ENCODE data around the gene TMTC2. TPM values are rescaled to one million over a fixed set of nuclear protein-coding genes. Genes with fewer than 3 reads are reported as not detected.

The TMTC2 gene
- total RNA-seq, 1 donor from 2014 or later = 3.4 TPM

DNA sequence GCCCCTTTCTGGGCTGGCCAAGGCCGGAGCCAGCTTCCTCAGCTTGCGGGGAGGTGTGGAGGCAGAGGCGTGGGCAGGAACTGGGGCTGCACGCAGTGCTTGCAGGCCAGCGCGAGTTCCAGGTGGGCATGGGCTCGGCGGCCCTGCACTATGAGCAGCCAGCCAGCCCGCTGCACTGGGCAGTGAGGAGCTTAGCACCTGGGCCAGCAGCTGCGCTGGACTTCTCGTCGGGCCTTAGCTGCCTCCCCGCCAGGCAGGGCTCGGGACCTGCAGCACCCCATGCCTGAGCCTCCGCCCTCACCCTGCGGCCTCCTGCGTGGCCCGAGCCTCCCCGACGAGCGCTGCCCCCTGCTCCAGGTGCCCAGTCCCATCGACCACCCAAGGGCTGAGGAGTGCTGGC, 42.0 kb downstream of the TMTC2 start:
- H3K9me3 ChIP-seq (replicated peaks) = no peaks in the 10 kb centered on the region
- no peaks in the 10 kb centered on the region for H3K4me1 ChIP-seq
- no peaks in the 10 kb centered on the region for H3K27me3 ChIP-seq (ENCODE audit: low read depth)
- no peak for DNase-seq
- no peak overlapping the region for H3K4me3 ChIP-seq
- H3K27ac ChIP-seq (replicated peaks) = no peak overlapping the region
- intact Hi-C loops (cut with micrococcal nuclease) = no loop called here
- no peaks in the 10 kb centered on the region for H3K36me3 ChIP-seq
- TF ChIP-seq, protein P1, sequence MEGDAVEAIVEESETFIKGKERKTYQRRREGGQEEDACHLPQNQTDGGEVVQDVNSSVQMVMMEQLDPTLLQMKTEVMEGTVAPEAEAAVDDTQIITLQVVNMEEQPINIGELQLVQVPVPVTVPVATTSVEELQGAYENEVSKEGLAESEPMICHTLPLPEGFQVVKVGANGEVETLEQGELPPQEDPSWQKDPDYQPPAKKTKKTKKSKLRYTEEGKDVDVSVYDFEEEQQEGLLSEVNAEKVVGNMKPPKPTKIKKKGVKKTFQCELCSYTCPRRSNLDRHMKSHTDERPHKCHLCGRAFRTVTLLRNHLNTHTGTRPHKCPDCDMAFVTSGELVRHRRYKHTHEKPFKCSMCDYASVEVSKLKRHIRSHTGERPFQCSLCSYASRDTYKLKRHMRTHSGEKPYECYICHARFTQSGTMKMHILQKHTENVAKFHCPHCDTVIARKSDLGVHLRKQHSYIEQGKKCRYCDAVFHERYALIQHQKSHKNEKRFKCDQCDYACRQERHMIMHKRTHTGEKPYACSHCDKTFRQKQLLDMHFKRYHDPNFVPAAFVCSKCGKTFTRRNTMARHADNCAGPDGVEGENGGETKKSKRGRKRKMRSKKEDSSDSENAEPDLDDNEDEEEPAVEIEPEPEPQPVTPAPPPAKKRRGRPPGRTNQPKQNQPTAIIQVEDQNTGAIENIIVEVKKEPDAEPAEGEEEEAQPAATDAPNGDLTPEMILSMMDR (IDR thresholded peaks at IDR 0.05; ENCODE audit: borderline replicate concordance) = no peak

DNA sequence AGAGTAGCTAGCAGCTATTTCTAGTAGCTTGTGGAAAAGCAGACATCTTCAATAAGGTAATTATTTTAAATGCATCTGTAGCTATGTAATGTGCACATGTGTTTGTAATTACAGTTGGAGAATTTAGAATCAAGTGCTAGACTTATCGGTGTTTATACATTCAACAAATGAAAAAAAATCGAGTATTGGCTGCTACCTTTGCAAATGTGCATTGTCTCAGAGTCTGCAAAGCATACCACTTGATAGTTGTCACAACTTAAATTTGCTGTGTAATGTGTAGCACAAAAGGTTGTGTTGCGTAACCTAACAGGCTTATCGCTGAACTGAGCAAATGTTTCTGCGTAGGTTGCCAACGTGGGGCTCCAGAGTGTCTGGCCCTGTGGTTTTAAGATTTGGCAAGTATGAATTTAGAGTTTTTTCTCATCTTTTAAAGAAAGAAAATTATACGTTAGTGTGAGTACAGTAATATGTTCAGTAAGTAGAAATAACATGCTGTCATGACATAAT, 44.3 kb downstream of the TMTC2 start:
- Histone ChIP-seq H3K27ac (replicated peaks) (no peak overlapping the region), H3K4me3 (no peak overlapping the region), H3K36me3 (no peaks in the 10 kb centered on the region), H3K27me3 (ENCODE audit: low read depth) (no peaks in the 10 kb centered on the region), H3K4me1 (no peaks in the 10 kb centered on the region), H3K9me3 (replicated peaks) (no peaks in the 10 kb centered on the region)
- no peak for DNase-seq
- intact Hi-C loops (cut with micrococcal nuclease) = no loop called here
- TF ChIP-seq, protein P1 (IDR thresholded peaks at IDR 0.05; ENCODE audit: borderline replicate concordance) = no peak

DNA sequence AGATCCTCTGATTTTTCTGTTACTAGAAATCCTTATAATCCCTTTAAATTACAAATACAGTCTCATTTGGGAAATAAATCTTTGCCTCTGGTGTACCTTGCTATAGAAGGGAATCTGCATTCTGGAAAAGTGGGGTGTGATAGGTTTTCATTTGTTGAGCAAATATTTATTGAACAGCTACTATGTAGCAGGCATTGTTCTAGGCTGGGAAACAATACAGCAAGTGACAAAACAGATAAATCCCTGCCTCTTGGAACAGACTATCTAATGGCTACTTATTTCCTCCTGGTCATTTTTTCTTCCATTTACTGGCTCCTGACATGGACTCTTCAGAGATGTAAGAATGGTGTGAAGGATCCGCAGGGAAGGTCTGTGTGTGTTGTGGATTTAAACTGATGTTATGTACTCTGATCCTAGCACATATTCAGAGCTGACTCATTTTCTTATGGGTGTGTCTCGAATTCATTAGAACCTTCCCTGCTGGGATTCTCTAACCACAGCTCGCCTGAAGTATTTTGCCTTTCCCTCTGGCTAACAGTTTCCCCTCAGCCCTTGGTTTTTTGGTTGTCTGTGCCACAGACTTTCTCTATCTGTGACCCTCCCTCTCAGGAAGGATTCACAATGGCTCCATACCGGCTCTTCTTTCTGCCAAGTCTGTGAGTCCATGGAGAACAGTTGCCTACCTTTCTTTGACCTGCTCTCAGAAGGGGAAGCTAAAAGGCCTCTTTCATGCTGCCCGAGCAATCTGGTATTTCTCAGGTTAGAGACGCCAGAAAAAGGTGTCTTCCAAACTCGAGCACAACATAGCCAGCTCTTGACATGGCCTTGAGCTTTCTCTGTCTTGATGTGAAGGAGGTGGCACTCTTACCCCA, 53.7 kb downstream of the TMTC2 start:
- Histone ChIP-seq H3K36me3 (no peaks in the 10 kb centered on the region), H3K9me3 (replicated peaks) (no peaks in the 10 kb centered on the region), H3K4me3 (no peak overlapping the region), H3K4me1 (peaks cover under 1% of the 10 kb centered on the region), H3K27me3 (ENCODE audit: low read depth) (no peaks in the 10 kb centered on the region), H3K27ac (replicated peaks) (no peak overlapping the region)
- intact Hi-C loops (cut with micrococcal nuclease) = no loop called here
- no peak for DNase-seq
- TF ChIP-seq, protein P1 (IDR thresholded peaks at IDR 0.05; ENCODE audit: borderline replicate concordance) = no peak

DNA sequence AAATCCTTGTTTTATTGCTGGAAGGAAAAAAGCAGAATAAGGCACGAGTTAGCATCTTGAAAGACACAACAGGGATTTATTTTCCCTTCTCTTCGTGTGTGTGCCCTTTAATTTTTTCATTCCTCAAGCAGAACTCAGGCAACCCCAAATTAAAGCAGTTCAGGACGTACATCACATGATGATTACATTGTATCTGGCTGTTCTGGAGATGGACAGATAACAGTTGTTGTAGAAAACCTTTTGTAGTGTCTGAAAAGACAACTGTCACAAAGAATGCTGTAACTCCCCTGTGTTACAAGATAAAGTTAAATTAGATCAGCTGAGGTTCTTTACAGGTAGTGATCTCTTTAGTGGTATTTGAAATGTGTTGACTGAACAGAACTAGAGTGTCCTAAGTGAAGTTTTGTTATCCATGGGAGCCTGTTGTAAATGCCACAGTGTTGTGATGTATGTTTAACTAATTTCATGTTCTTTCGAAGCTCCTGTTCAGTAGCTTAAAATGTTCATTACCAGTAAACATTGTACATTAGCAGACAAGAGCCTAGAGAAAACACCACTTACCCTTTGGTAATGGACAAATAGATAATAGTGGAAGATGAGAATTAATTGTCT, 58.5 kb downstream of the TMTC2 start:
- Histone ChIP-seq H3K27me3 (ENCODE audit: low read depth) (no peaks in the 10 kb centered on the region), H3K27ac (replicated peaks) (no peak overlapping the region), H3K9me3 (replicated peaks) (no peaks in the 10 kb centered on the region), H3K4me3 (no peak overlapping the region), H3K36me3 (no peaks in the 10 kb centered on the region), H3K4me1 (peaks cover 17% of the 10 kb centered on the region)
- DNase-seq = no peak
- intact Hi-C loops (cut with micrococcal nuclease) = no loop called here
- TF ChIP-seq, protein P1 (IDR thresholded peaks at IDR 0.05; ENCODE audit: borderline replicate concordance) = no peak

DNA sequence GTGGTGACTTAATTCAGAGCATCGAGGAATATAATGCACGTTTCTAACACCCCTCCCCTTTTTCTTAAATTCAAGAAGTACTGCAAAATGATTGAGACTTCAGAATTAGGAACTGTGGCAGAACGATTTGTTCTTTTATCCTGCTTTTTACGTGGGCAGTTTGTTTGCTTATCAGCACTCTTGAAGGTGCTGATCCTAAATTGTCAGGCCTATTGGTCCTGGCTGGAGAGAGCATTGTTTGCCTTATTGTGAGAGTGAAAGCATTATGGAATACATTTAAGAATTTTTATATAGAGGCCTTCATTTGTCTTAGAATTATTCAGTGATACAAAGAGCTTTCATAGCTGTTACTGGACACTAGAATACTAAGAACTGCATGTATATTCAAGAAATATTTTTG, 59.1 kb downstream of the TMTC2 start:
- Histone ChIP-seq H3K27ac (replicated peaks) (no peak overlapping the region), H3K9me3 (replicated peaks) (no peaks in the 10 kb centered on the region), H3K4me3 (no peak overlapping the region), H3K27me3 (ENCODE audit: low read depth) (no peaks in the 10 kb centered on the region), H3K4me1 (peaks cover 17% of the 10 kb centered on the region), H3K36me3 (no peaks in the 10 kb centered on the region)
- DNase-seq = no peak
- intact Hi-C loops (cut with micrococcal nuclease) = no loop called here
- TF ChIP-seq, protein P1 (IDR thresholded peaks at IDR 0.05; ENCODE audit: borderline replicate concordance) = no peak

All from left ventricle myocardium inferior (tissue), 1 donor.